Measurements from ENCODE around the gene SGCD. TPM values are rescaled to one million over a fixed set of nuclear protein-coding genes. Genes with fewer than 3 reads are reported as not detected.

SGCD gene
- total and polyA plus RNA-seq, 3 donors from 2014 or later, result 2.8 to 6.1 (median 5.0) TPM

GRCh38 chr5:156815988-156816599 is 489.1 kb downstream of the SGCD start:
- intact Hi-C loops (cut with DNase I; ENCODE audit: low total_unique reads), result no loop called here
- DNase-seq, result peak; percentile 28
- Histone ChIP-seq H3K9me3 (no peaks in the 10 kb centered on the region), H3K36me3 (ENCODE audit: low read depth, missing control alignments) (no peaks in the 10 kb centered on the region), H3K4me3 (no peak overlapping the region), H3K27ac (no peak overlapping the region), H3K4me1 (no peaks in the 10 kb centered on the region), H3K27me3 (no peaks in the 10 kb centered on the region)
- 87 to 92% methylated on average over 6 of the region's 6 CpGs for WGBS, 2 donors
- TF ChIP-seq POLR2A (IDR thresholded peaks at IDR 0.05), result no peak
- peak in 2 of 3 experiments; percentile 25 to 30 for TF ChIP-seq CTCF (IDR thresholded peaks at IDR 0.05)

Small RNAs within 50 kb of the gene (small RNA-seq; reads per million reads assigned to genes)
- gene AC027308.1 (0 reads per million in 2 donors), gene RNU6-556P (0 reads per million in 2 donors)
